Nephron (organoid): ENCODE results near the gene AMZ2.

Experiments used
- H3K27ac Mint-ChIP-seq, 3 experiments: 2 replicates each; pipeline ENCODE4 v1.8.0; 2020; ENCODE audit warnings: mixed read lengths in 3 of 3, mild to moderate bottlenecking in 2 of 3, moderate library complexity in 1 of 3
- H3K27me3 Mint-ChIP-seq: 2 replicates; pipeline ENCODE4 v1.8.0; 2021; ENCODE audit warnings: low read depth, mild to moderate bottlenecking, moderate library complexity, mixed read lengths
- H3K36me3 Mint-ChIP-seq: 2 replicates; pipeline ENCODE4 v1.8.0; 2020; ENCODE audit warnings: low read depth, mixed read lengths
- H3K4me1 Mint-ChIP-seq: 2 replicates; pipeline ENCODE4 v1.8.0; 2020; ENCODE audit warnings: mixed read lengths
- H3K4me3 Mint-ChIP-seq, 3 experiments: 2 replicates each; pipeline ENCODE4 v1.8.0; 2020; ENCODE audit warnings: mild to moderate bottlenecking in 3 of 3, mixed read lengths in 3 of 3, moderate library complexity in 2 of 3
- H3K9me3 Mint-ChIP-seq: 2 replicates; pipeline ENCODE4 v1.8.0; 2020; ENCODE audit warnings: mixed read lengths
- TF ChIP-seq, protein P1 (sequence below), 3 experiments: fragments of 200-600 bp; sonication (generic); IDR thresholded peaks; one replicate each; pipeline ENCODE4 v1.5.0; 2021; ENCODE audit warnings: antibody characterized with exemption in 3 of 3; ENCODE audit not compliant: unreplicated experiment in 3 of 3

The AMZ2 gene

DNA sequence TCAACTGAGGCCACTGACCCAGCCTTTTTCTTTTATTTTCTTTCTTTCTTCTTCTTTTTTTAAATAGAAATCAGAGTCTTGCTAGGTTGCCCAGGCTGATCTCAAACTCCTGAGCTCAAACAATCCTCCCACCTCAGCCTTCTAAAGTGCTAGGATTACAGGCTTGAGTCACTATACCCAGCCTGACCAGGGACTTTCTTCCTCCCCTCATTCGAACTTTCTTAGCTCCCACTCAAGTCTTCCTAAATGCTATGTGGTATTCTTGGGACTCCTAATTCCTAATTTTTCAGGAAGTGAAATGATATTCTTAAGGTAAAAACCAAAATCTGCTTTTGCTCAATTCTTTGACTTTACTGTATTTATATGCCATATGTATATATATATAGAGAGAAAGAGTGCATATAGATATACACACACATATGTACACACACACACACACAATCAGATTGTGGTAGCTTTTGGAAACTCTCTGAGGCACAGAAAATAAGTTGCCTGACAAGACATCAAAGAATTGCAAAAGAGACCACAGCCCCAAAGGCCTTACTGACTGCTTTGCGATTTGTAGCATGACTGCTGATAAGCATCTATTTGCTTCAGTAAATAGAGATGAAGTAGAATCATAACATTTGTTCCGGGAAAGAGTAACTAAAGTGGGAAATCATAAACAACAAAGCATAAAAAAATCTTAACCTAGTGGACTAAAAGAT is 9.5 kb upstream of the AMZ2 start:
- H3K36me3 Mint-ChIP-seq = peaks cover 4% of the 10 kb centered on the region
- H3K4me3 Mint-ChIP-seq = no peak overlapping the region
- H3K27ac Mint-ChIP-seq = no peak overlapping the region
- no peaks in the 10 kb centered on the region for H3K9me3 Mint-ChIP-seq
- H3K4me1 Mint-ChIP-seq = peaks cover 6% of the 10 kb centered on the region
- TF ChIP-seq, protein P1, sequence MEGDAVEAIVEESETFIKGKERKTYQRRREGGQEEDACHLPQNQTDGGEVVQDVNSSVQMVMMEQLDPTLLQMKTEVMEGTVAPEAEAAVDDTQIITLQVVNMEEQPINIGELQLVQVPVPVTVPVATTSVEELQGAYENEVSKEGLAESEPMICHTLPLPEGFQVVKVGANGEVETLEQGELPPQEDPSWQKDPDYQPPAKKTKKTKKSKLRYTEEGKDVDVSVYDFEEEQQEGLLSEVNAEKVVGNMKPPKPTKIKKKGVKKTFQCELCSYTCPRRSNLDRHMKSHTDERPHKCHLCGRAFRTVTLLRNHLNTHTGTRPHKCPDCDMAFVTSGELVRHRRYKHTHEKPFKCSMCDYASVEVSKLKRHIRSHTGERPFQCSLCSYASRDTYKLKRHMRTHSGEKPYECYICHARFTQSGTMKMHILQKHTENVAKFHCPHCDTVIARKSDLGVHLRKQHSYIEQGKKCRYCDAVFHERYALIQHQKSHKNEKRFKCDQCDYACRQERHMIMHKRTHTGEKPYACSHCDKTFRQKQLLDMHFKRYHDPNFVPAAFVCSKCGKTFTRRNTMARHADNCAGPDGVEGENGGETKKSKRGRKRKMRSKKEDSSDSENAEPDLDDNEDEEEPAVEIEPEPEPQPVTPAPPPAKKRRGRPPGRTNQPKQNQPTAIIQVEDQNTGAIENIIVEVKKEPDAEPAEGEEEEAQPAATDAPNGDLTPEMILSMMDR (IDR thresholded peaks at IDR 0.05; ENCODE audit: unreplicated experiment in 3 of 3) = no peak
- H3K27me3 Mint-ChIP-seq = no peaks in the 10 kb centered on the region

GRCh38 chr17:68238871-68239253 is 9.0 kb upstream of the AMZ2 start:
- Mint-ChIP-seq H3K36me3 (peaks cover 4% of the 10 kb centered on the region), H3K4me1 (peaks cover 6% of the 10 kb centered on the region), H3K9me3 (no peaks in the 10 kb centered on the region), H3K4me3 (no peak overlapping the region), H3K27me3 (no peaks in the 10 kb centered on the region), H3K27ac (no peak overlapping the region)
- TF ChIP-seq, protein P1 (IDR thresholded peaks at IDR 0.05; ENCODE audit: unreplicated experiment in 3 of 3) = no peak

DNA sequence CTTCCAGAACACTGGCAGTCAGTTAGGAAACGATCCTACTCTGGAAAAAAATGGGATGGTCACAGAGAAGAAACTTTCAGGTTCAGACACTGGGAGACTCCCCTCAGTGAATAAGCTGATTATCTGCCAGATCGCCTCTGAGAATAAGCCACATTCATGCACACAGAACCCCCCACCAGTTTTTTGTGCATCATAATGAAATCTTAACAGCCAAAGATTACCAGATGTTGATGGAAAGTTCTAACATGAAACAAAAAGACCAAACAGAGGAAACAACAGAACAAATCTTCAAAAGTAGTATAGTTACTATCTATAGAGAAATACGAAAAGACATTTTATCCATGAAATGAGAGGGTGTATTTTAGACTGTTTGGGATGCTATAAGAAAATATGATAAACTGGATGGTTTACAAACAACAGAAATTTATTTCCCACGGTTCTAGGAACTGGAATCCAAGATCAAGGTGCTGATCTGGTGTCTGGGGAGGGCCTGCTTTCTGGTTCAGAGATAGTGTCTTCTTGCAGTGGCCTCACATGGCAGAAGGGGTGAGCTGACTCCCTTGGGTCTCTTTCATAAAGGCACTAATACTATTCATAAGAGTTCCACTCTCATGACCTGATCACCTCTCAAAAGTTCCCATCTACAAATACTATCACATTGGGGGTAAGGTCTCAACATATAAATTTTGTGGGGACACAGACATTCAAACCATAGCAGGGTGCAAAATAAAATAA is 8.0 kb upstream of the AMZ2 start:
- no peak overlapping the region for H3K4me3 Mint-ChIP-seq
- peaks cover 4% of the 10 kb centered on the region for H3K36me3 Mint-ChIP-seq
- TF ChIP-seq, protein P1 (IDR thresholded peaks at IDR 0.05; ENCODE audit: unreplicated experiment in 3 of 3) = no peak
- H3K27me3 Mint-ChIP-seq = no peaks in the 10 kb centered on the region
- H3K9me3 Mint-ChIP-seq = no peaks in the 10 kb centered on the region
- H3K27ac Mint-ChIP-seq = no peak overlapping the region
- H3K4me1 Mint-ChIP-seq = peaks cover 6% of the 10 kb centered on the region

DNA sequence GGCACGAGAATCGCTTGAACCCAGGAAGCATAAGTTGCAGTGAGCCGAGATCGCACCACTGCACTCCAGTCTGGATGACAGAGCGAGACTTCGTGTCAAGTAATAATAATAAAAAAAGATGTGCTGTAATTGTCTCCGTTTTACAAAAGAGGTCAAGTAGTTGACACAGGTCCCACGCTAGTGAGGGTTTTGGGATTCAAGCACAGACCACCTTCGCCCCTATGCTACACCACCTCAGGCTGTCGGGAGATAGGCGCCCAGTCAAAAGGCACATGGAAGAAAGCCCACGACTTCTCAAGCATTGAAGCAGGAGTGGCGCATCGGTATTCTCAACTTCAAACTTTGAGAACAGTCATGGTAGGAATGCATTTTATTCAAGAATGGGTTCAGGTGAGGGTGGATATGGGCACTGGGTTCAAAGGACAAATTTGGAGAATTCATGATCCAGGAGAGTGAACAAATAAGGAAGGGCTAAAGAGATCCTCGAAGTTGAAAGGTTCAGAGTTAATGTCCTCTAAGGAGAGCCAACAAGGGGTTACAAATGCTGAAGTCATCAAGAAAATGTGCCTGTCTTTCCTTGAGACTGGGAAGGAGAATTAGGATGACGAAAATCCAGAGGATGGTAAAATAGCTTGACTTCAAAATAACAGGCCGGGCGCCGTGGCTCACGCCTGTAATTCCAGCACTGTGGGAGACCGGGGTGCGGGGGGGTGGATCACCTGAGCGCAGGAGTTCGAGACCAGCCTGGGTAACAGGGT is 1.4 kb upstream of the AMZ2 start:
- TF ChIP-seq, protein P1 (IDR thresholded peaks at IDR 0.05; ENCODE audit: unreplicated experiment in 3 of 3) = no peak
- Mint-ChIP-seq H3K4me3 (peak overlapping the region; percentile 82 to 95 (median 88)), H3K27me3 (no peaks in the 10 kb centered on the region), H3K27ac (peak overlapping the region; percentile 70 to 86 (median 86)), H3K36me3 (no peaks in the 10 kb centered on the region), H3K4me1 (peaks cover 14% of the 10 kb centered on the region), H3K9me3 (no peaks in the 10 kb centered on the region)

DNA sequence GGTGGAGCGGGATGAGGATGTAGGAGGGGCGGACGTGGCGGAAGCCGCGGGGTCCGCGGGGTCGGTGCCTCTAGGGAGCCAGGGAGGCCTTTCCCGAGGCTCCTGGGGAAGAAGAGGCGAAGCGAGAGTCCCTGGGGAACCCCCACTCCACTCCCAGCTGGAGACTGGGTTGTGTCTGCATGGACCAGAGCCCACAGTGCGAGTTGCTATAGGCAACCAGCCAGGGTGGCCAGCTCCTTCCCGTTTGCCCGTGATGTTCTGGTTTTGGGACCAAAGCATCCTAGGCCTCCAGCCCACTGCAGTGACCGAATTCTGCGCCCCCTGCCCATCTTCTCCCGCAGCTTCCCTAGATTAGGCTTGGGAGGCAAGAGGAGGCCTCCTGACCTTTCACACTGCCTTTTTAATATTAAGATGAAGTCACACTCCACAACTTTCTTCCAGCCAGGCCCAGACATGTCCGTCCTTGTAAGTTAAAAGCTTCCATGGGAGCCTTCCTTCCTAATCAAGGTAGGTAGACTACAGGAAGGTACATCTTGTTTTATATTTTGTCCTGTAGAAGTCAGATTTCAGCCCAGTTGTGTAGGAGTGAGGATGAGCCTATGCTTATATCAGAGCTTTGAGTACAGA is 469 bp downstream of the AMZ2 start:
- Mint-ChIP-seq H3K4me3 (peak overlapping the region; percentile 82 to 95 (median 88)), H3K36me3 (peaks cover 11% of the 10 kb centered on the region), H3K27ac (peak overlapping the region; percentile 86 to 87 (median 87)), H3K27me3 (no peaks in the 10 kb centered on the region), H3K9me3 (no peaks in the 10 kb centered on the region), H3K4me1 (peaks cover 14% of the 10 kb centered on the region)
- TF ChIP-seq, protein P1 (IDR thresholded peaks at IDR 0.05; ENCODE audit: unreplicated experiment in 3 of 3) = no peak
